ENCODE data around the gene ZFR. TPM values are rescaled to one million over a fixed set of nuclear protein-coding genes. Genes with fewer than 3 reads are reported as not detected.
"Not testable (repeated sequence)": the region's sequence is repeated elsewhere in the genome, so short reads cannot be mapped to it uniquely, and the experiment has no call there.

Gene ZFR
- total and polyA plus RNA-seq, 2 experiments from 2014 or later = 103 to 124 TPM

GRCh38 chr5:32379421-32379820, 65.1 kb downstream of the ZFR start:
- no peak overlapping the region for H3K27ac ChIP-seq
- no peaks in the 10 kb centered on the region for H3K27me3 ChIP-seq (replicated peaks; ENCODE audit: insufficient read depth)
- no peak overlapping the region for H3K9ac ChIP-seq
- H3K9me2 ChIP-seq (ENCODE audit: insufficient read depth) = no peaks in the 10 kb centered on the region
- H2AFZ ChIP-seq = no peak overlapping the region
- H3F3A ChIP-seq (ENCODE audit: insufficient read depth) = no peaks in the 10 kb centered on the region; the same call in 1 of the 2 replicates
- DNase-seq = no peak
- H3K9me3 ChIP-seq (ENCODE audit: low read depth) = no peaks in the 10 kb centered on the region
- peaks cover 45% of the 10 kb centered on the region for H3K79me2 ChIP-seq (ENCODE audit: insufficient read depth)
- H3K36me3 ChIP-seq (ENCODE audit: low read depth) = peaks cover 78% of the 10 kb centered on the region
- no peak for TF ChIP-seq EZH2 (IDR thresholded peaks at IDR 0.05; ENCODE audit: insufficient read depth, poor library complexity, severe bottlenecking)
- no peak for TF ChIP-seq EZH2phosphoT487 (IDR thresholded peaks at IDR 0.05; ENCODE audit: insufficient read depth, low read depth)
- H3K4me1 ChIP-seq (ENCODE audit: insufficient read depth) = no peaks in the 10 kb centered on the region
- H3K4me2 ChIP-seq (ENCODE audit: unreplicated experiment) = no peak overlapping the region
- in situ Hi-C loops (cut with MboI) = no loop called here
- H4K20me1 ChIP-seq (ENCODE audit: insufficient read depth) = no peaks in the 10 kb centered on the region
- no peak overlapping the region for H3K4me3 ChIP-seq

- Histone ChIP-seq H3K27me3 (replicated peaks; ENCODE audit: insufficient read depth) (no peaks in the 10 kb centered on the region), H2AFZ (no peak overlapping the region), H3K9me3 (ENCODE audit: low read depth) (no peaks in the 10 kb centered on the region), H4K20me1 (ENCODE audit: insufficient read depth) (no peaks in the 10 kb centered on the region), H3K79me2 (ENCODE audit: insufficient read depth) (peaks cover 42% of the 10 kb centered on the region), H3K36me3 (ENCODE audit: low read depth) (peaks cover 74% of the 10 kb centered on the region), H3K9ac (no peak overlapping the region), H3K9me2 (ENCODE audit: insufficient read depth) (no peaks in the 10 kb centered on the region), H3K4me3 (no peak overlapping the region), H3K27ac (no peak overlapping the region), H3K4me1 (ENCODE audit: insufficient read depth) (no peaks in the 10 kb centered on the region), H3F3A (ENCODE audit: insufficient read depth) (no peaks in the 10 kb centered on the region; the same call in 1 of the 2 replicates), H3K4me2 (ENCODE audit: unreplicated experiment) (no peak overlapping the region)
- no peak for DNase-seq
- 75% methylated on average over 5 of the region's 5 CpGs for WGBS, 2 experiments (ENCODE audit: low coverage in 1 of 2, low lambda C conversion rate in 2 of 2, missing lambda C conversion rate in 2 of 2)
- TF ChIP-seq EZH2 (IDR thresholded peaks at IDR 0.05; ENCODE audit: insufficient read depth, poor library complexity, severe bottlenecking) (no peak), EZH2phosphoT487 (IDR thresholded peaks at IDR 0.05; ENCODE audit: insufficient read depth, low read depth) (no peak)
- in situ Hi-C loops (cut with MboI) = no loop called here
Observed at GRCh38 chr5:32378966-32379365, 65.6 kb downstream of the ZFR start.

GRCh38 chr5:32369542-32370155, 74.9 kb downstream of the ZFR start:
- Histone ChIP-seq H3K4me1 (ENCODE audit: insufficient read depth) (no peaks in the 10 kb centered on the region), H3K9ac (no peak overlapping the region), H3K9me3 (ENCODE audit: low read depth) (no peaks in the 10 kb centered on the region), H4K20me1 (ENCODE audit: insufficient read depth) (no peaks in the 10 kb centered on the region), H3K36me3 (ENCODE audit: low read depth) (peaks cover 42% of the 10 kb centered on the region), H3K9me2 (ENCODE audit: insufficient read depth) (no peaks in the 10 kb centered on the region), H3K27ac (no peak overlapping the region), H3K4me2 (ENCODE audit: unreplicated experiment) (no peak overlapping the region), H3K79me2 (ENCODE audit: insufficient read depth) (peaks cover 41% of the 10 kb centered on the region; the same call in 1 of the 2 replicates), H2AFZ (no peak overlapping the region), H3F3A (ENCODE audit: insufficient read depth) (peaks cover 4% of the 10 kb centered on the region; the same call in 1 of the 2 replicates), H3K4me3 (no peak overlapping the region), H3K27me3 (replicated peaks; ENCODE audit: insufficient read depth) (no peaks in the 10 kb centered on the region)
- no peak for DNase-seq
- TF ChIP-seq EZH2phosphoT487 (IDR thresholded peaks at IDR 0.05; ENCODE audit: insufficient read depth, low read depth) = no peak
- TF ChIP-seq EZH2 (IDR thresholded peaks at IDR 0.05; ENCODE audit: insufficient read depth, poor library complexity, severe bottlenecking) = no peak
- in situ Hi-C loops (cut with MboI) = no loop called here
- WGBS, 2 experiments (ENCODE audit: low coverage in 1 of 2, low lambda C conversion rate in 2 of 2, missing lambda C conversion rate in 2 of 2) = 92 to 93% methylated on average over 8 of the region's 8 CpGs

GRCh38 chr5:32369032-32369431, 75.5 kb downstream of the ZFR start:
- no peak for DNase-seq
- H4K20me1 ChIP-seq (ENCODE audit: insufficient read depth) = no peaks in the 10 kb centered on the region
- no peak overlapping the region for H2AFZ ChIP-seq
- H3K9ac ChIP-seq = no peak overlapping the region
- H3K27me3 ChIP-seq (replicated peaks; ENCODE audit: insufficient read depth) = no peaks in the 10 kb centered on the region
- no peaks in the 10 kb centered on the region for H3K9me3 ChIP-seq (ENCODE audit: low read depth)
- 98 to 99% methylated on average over 4 of the region's 4 CpGs for WGBS, 2 experiments (ENCODE audit: low coverage in 1 of 2, low lambda C conversion rate in 2 of 2, missing lambda C conversion rate in 2 of 2)
- no peak overlapping the region for H3K27ac ChIP-seq
- H3K4me1 ChIP-seq (ENCODE audit: insufficient read depth) = no peaks in the 10 kb centered on the region
- no peaks in the 10 kb centered on the region for H3K9me2 ChIP-seq (ENCODE audit: insufficient read depth)
- peaks cover 42% of the 10 kb centered on the region; the same call in 1 of the 2 replicates for H3K79me2 ChIP-seq (ENCODE audit: insufficient read depth)
- in situ Hi-C loops (cut with MboI) = no loop called here
- H3K4me2 ChIP-seq (ENCODE audit: unreplicated experiment) = no peak overlapping the region
- TF ChIP-seq EZH2phosphoT487 (IDR thresholded peaks at IDR 0.05; ENCODE audit: insufficient read depth, low read depth) (no peak), EZH2 (IDR thresholded peaks at IDR 0.05; ENCODE audit: insufficient read depth, poor library complexity, severe bottlenecking) (no peak)
- H3K36me3 ChIP-seq (ENCODE audit: low read depth) = peaks cover 39% of the 10 kb centered on the region
- no peak overlapping the region for H3K4me3 ChIP-seq
- H3F3A ChIP-seq (ENCODE audit: insufficient read depth) = peaks cover 4% of the 10 kb centered on the region; the same call in 1 of the 2 replicates

- H3K9me3 ChIP-seq (ENCODE audit: low read depth); H3K27me3 ChIP-seq (replicated peaks; ENCODE audit: insufficient read depth); H3K27ac ChIP-seq; H3K9ac ChIP-seq; H4K20me1 ChIP-seq (ENCODE audit: insufficient read depth); H3K4me2 ChIP-seq (ENCODE audit: unreplicated experiment); H3K4me1 ChIP-seq (ENCODE audit: insufficient read depth); DNase-seq; H3K9me2 ChIP-seq (ENCODE audit: insufficient read depth); in situ Hi-C loops (cut with MboI); H3K4me3 ChIP-seq; H2AFZ ChIP-seq: not testable (repeated sequence)
- peaks cover 14% of the 10 kb centered on the region; the same call in 1 of the 2 replicates for H3F3A ChIP-seq (ENCODE audit: insufficient read depth)
- H3K79me2 ChIP-seq (ENCODE audit: insufficient read depth) = peaks cover 35% of the 10 kb centered on the region; the same call in 1 of the 2 replicates
- peaks cover 35% of the 10 kb centered on the region for H3K36me3 ChIP-seq (ENCODE audit: low read depth)
- WGBS, 2 experiments (ENCODE audit: low coverage in 1 of 2, low lambda C conversion rate in 2 of 2, missing lambda C conversion rate in 2 of 2) = 81 to 82% methylated on average over 6 of the region's 6 CpGs
Observed at GRCh38 chr5:32367271-32367670, 77.3 kb downstream of the ZFR start.
